ENCODE data around the gene UBE2L5.

UBE2L5 gene

GRCh38 chr13:30422054-30422839, at the start of gene UBE2L5:
Gene UBE2L5, plus strand, starts transcription at chr13:30422493. Its CDS starts 5,498 bp downstream, at chr13:30427991.
- DNase-seq (ENCODE audit: low read depth), result peak; percentile 45

GRCh38 chr13:30373727-30374126, 48.6 kb upstream of the UBE2L5 start:
- no peak for DNase-seq (ENCODE audit: low read depth)

- no peak for DNase-seq (ENCODE audit: low read depth)
These were observed 46.9 kb upstream of the UBE2L5 start for GRCh38 chr13:30375265-30375835.

- DNase-seq (ENCODE audit: low read depth), result peak; percentile 43
These were observed 45.6 kb upstream of the UBE2L5 start for GRCh38 chr13:30376426-30377311.

GRCh38 chr13:30377312-30377685, 45.0 kb upstream of the UBE2L5 start:
- no peak for DNase-seq (ENCODE audit: low read depth)

GRCh38 chr13:30378191-30378590, 44.1 kb upstream of the UBE2L5 start:
- DNase-seq (ENCODE audit: low read depth), result no peak

- no peak for DNase-seq (ENCODE audit: low read depth)
These were observed 41.2 kb upstream of the UBE2L5 start for GRCh38 chr13:30381049-30381448.

GRCh38 chr13:30382836-30383525, 39.3 kb upstream of the UBE2L5 start:
- DNase-seq (ENCODE audit: low read depth), result no peak

GRCh38 chr13:30388406-30389283, 33.6 kb upstream of the UBE2L5 start:
- no peak for DNase-seq (ENCODE audit: low read depth)

GRCh38 chr13:30391956-30392680, 30.2 kb upstream of the UBE2L5 start:
- DNase-seq (ENCODE audit: low read depth), result no peak

- no peak for DNase-seq (ENCODE audit: low read depth)
These were observed 29.6 kb upstream of the UBE2L5 start for GRCh38 chr13:30392681-30393045.

- DNase-seq (ENCODE audit: low read depth), result no peak
These were observed 27.5 kb upstream of the UBE2L5 start for GRCh38 chr13:30394751-30395191.

GRCh38 chr13:30395192-30396158, 26.8 kb upstream of the UBE2L5 start:
- peak; percentile 45 for DNase-seq (ENCODE audit: low read depth)

- DNase-seq (ENCODE audit: low read depth), result no peak
These were observed 25.7 kb upstream of the UBE2L5 start for GRCh38 chr13:30396434-30397075.

GRCh38 chr13:30398601-30399072, 23.7 kb upstream of the UBE2L5 start:
- no peak for DNase-seq (ENCODE audit: low read depth)

GRCh38 chr13:30400376-30400775, 21.9 kb upstream of the UBE2L5 start:
- no peak for DNase-seq (ENCODE audit: low read depth)

GRCh38 chr13:30401347-30401746, 20.9 kb upstream of the UBE2L5 start:
- DNase-seq (ENCODE audit: low read depth), result no peak

- no peak for DNase-seq (ENCODE audit: low read depth)
These were observed 18.8 kb upstream of the UBE2L5 start for GRCh38 chr13:30403456-30403855.

- DNase-seq (ENCODE audit: low read depth), result no peak
These were observed 18.1 kb upstream of the UBE2L5 start for GRCh38 chr13:30404207-30404606.
